ENCODE data around the gene JMJD8. TPM values are rescaled to one million over a fixed set of nuclear protein-coding genes. Genes with fewer than 3 reads are reported as not detected.
A peak's percentile ranks its signal among the peaks of the same experiment; 100 is the strongest.

The JMJD8 gene
- total and polyA plus RNA-seq, 9 of the 15 experiments (the other 6 are each of a cell fraction or from before 2014, with no cell fraction given) = 1.2 to 50.6 (median 29.3) TPM

DNA sequence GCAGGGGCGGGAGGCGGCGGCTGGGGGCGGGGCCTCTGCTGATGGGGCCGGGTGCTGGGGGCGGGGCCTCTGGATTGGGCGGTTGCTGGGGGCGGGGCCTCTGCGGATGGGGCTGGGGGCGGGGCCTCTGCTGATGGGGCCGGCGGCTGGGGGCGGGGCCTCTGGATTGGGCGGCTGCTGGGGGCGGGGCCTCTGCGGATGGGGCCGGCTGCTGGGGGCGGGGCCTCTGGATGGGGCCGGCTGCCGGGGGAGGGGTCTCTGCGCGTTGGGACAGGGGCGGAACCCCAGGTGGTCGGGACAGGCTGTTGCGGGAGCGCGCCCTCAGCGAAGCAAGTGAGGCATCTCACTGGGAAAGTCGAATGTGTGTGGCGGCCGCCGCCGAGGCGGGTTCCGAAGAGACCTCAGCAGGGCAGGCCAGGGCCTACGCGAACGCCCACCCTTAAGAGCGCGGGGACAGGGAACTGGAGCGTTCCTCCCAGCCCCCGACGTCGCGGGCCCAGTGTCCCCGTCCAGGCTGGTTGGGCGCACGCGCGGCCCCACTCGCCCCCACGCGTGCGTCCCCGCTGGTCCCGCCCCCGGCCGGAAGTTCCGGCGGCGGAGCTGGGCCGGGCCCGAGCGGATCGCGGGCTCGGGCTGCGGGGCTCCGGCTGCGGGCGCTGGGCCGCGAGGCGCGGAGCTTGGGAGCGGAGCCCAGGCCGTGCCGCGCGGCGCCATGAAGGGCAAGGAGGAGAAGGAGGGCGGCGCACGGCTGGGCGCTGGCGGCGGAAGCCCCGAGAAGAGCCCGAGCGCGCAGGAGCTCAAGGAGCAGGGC, 4.1 kb downstream of the JMJD8 start, which contains the start of gene STUB1 (continued):
- no peak for TF ChIP-seq KHSRP (IDR thresholded peaks at IDR 0.05)
- TF ChIP-seq, protein P1, sequence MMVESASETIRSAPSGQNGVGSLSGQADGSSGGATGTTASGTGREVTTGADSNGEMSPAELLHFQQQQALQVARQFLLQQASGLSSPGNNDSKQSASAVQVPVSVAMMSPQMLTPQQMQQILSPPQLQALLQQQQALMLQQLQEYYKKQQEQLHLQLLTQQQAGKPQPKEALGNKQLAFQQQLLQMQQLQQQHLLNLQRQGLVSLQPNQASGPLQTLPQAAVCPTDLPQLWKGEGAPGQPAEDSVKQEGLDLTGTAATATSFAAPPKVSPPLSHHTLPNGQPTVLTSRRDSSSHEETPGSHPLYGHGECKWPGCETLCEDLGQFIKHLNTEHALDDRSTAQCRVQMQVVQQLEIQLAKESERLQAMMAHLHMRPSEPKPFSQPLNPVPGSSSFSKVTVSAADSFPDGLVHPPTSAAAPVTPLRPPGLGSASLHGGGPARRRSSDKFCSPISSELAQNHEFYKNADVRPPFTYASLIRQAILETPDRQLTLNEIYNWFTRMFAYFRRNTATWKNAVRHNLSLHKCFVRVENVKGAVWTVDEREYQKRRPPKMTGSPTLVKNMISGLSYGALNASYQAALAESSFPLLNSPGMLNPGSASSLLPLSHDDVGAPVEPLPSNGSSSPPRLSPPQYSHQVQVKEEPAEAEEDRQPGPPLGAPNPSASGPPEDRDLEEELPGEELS (CRISPR knock-in tag; IDR thresholded peaks at IDR 0.05; ENCODE audit: borderline replicate concordance) = no peak
- TF ChIP-seq, protein P2, sequence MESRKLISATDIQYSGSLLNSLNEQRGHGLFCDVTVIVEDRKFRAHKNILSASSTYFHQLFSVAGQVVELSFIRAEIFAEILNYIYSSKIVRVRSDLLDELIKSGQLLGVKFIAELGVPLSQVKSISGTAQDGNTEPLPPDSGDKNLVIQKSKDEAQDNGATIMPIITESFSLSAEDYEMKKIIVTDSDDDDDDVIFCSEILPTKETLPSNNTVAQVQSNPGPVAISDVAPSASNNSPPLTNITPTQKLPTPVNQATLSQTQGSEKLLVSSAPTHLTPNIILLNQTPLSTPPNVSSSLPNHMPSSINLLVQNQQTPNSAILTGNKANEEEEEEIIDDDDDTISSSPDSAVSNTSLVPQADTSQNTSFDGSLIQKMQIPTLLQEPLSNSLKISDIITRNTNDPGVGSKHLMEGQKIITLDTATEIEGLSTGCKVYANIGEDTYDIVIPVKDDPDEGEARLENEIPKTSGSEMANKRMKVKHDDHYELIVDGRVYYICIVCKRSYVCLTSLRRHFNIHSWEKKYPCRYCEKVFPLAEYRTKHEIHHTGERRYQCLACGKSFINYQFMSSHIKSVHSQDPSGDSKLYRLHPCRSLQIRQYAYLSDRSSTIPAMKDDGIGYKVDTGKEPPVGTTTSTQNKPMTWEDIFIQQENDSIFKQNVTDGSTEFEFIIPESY (CRISPR knock-in tag; IDR thresholded peaks at IDR 0.05) = no peak
- TF ChIP-seq, protein P3, sequence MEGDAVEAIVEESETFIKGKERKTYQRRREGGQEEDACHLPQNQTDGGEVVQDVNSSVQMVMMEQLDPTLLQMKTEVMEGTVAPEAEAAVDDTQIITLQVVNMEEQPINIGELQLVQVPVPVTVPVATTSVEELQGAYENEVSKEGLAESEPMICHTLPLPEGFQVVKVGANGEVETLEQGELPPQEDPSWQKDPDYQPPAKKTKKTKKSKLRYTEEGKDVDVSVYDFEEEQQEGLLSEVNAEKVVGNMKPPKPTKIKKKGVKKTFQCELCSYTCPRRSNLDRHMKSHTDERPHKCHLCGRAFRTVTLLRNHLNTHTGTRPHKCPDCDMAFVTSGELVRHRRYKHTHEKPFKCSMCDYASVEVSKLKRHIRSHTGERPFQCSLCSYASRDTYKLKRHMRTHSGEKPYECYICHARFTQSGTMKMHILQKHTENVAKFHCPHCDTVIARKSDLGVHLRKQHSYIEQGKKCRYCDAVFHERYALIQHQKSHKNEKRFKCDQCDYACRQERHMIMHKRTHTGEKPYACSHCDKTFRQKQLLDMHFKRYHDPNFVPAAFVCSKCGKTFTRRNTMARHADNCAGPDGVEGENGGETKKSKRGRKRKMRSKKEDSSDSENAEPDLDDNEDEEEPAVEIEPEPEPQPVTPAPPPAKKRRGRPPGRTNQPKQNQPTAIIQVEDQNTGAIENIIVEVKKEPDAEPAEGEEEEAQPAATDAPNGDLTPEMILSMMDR (IDR thresholded peaks at IDR 0.05 in 2 of 3, conservative IDR thresholded peaks at IDR 0.05 in 1 of 3; ENCODE audit: insufficient read depth in 2 of 3, low read depth in 1 of 3, low read length in 3 of 3) = no peak
- TF ChIP-seq HMGN3 (IDR thresholded peaks at IDR 0.05; ENCODE audit: borderline replicate concordance, extremely low read depth, insufficient read length, low read depth, low read length) = peak; percentile 34
- no peak for TF ChIP-seq MYBL2 (IDR thresholded peaks at IDR 0.05; ENCODE audit: low read depth)
- no peak for TF ChIP-seq MYBL2 (CRISPR knock-in tag; IDR thresholded peaks at IDR 0.05; ENCODE audit: borderline replicate concordance)
- no peak for TF ChIP-seq SLC30A9 (CRISPR knock-in tag; IDR thresholded peaks at IDR 0.05)
- TF ChIP-seq SMAD3 (CRISPR knock-in tag; conservative IDR thresholded peaks at IDR 0.05) = no peak
- TF ChIP-seq FOXM1 (IDR thresholded peaks at IDR 0.05; ENCODE audit: low read depth) = no peak
- peak; percentile 22; the same call in 1 of the 2 replicates for TF ChIP-seq FOXM1 (CRISPR knock-in tag; IDR thresholded peaks at IDR 0.05; ENCODE audit: low read depth)
- peak; percentile 96 for TF ChIP-seq CXXC5 (CRISPR knock-in tag; IDR thresholded peaks at IDR 0.05)
- TF ChIP-seq, protein P4, sequence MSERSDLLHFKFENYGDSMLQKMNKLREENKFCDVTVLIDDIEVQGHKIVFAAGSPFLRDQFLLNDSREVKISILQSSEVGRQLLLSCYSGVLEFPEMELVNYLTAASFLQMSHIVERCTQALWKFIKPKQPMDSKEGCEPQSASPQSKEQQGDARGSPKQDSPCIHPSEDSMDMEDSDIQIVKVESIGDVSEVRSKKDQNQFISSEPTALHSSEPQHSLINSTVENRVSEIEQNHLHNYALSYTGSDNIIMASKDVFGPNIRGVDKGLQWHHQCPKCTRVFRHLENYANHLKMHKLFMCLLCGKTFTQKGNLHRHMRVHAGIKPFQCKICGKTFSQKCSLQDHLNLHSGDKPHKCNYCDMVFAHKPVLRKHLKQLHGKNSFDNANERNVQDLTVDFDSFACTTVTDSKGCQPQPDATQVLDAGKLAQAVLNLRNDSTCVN (CRISPR knock-in tag; IDR thresholded peaks at IDR 0.05) = no peak
- TF ChIP-seq IFI16 (CRISPR knock-in tag; IDR thresholded peaks at IDR 0.05) = no peak
- TF ChIP-seq, protein P5, sequence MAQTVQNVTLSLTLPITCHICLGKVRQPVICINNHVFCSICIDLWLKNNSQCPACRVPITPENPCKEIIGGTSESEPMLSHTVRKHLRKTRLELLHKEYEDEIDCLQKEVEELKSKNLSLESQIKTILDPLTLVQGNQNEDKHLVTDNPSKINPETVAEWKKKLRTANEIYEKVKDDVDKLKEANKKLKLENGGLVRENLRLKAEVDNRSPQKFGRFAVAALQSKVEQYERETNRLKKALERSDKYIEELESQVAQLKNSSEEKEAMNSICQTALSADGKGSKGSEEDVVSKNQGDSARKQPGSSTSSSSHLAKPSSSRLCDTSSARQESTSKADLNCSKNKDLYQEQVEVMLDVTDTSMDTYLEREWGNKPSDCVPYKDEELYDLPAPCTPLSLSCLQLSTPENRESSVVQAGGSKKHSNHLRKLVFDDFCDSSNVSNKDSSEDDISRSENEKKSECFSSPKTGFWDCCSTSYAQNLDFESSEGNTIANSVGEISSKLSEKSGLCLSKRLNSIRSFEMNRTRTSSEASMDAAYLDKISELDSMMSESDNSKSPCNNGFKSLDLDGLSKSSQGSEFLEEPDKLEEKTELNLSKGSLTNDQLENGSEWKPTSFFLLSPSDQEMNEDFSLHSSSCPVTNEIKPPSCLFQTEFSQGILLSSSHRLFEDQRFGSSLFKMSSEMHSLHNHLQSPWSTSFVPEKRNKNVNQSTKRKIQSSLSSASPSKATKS (CRISPR knock-in tag; IDR thresholded peaks at IDR 0.05) = no peak
- no peak for TF ChIP-seq KLF6 (CRISPR knock-in tag; IDR thresholded peaks at IDR 0.05; ENCODE audit: borderline replicate concordance)
- TF ChIP-seq GABPB1 (CRISPR knock-in tag; IDR thresholded peaks at IDR 0.05) = peak; percentile 68
- peak; percentile 38 for TF ChIP-seq POLR2B (IDR thresholded peaks at IDR 0.05; ENCODE audit: low read depth, partially characterized antibody)

Measured in K562 (cell line).